HG02798 (cell line): Measurements from ENCODE around the gene FAM120B.
"Not testable (repeated sequence)": the region's sequence is repeated elsewhere in the genome, so short reads cannot be mapped to it uniquely, and the experiment has no call there.

Experiments
- ATAC-seq: cut with Tn5 transposase; IDR thresholded peaks from one replicate; pipeline ENCODE4 v1.9.1; 2021; ENCODE audit warnings: mild to moderate bottlenecking; ENCODE audit not compliant: unreplicated experiment, poor library complexity

Gene FAM120B

DNA sequence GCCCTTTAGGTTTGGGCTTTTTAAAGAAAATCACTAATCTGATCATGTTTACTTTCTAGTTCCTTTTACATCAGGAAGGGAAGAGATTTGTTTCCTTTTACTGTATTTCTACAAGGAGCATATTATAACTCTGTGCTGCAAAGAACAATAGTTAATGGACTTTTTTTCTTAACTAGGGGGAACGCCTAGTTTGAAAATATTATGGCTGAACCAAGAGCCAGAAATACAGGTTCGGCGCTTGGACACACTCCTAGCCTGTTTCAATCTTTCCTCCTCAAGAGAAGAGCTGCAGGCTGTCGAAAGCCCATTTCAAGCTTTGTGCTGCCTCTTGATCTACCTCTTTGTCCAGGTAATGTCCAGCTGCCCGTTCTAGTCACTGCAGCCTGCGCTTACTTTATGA lies 41.4 kb downstream of the FAM120B start:
- ATAC-seq, result no peak

DNA sequence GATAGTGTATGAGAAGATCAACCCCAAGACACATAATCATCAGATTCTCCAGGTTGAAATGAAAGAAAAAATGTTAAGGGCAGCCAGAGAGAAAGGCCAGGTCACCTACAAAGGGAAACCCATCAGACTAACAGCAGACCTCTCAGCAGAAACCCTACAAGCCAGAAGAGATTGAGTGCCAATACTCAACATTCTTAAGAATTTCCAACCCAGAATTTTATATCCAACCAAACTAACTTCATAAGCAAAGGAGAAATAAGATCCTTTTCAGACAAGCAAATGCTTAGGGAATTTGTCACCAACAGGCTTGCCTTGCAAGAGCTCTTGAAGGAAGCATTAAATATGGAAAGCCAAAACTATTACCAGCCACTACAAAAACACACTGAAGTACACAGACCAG lies 44.9 kb downstream of the FAM120B start:
- not testable (repeated sequence) for ATAC-seq

DNA sequence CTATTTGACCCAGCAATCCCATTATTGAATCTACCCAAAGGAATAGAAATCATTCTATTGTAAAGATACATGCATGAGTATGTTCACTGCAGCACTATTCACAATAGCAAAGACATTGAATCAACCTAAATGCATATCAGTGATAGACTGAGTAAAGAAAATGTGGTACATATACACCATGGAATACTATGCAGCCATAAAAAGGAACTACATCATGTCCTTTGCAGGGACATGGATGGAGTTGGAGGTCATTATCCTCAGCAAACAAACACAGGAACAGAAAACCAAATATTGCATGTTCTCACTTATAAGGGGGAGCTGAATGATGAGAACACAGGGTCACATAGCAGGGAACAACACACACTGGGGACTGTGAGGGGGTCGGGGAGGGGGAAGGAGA lies 48.6 kb downstream of the FAM120B start:
- not testable (repeated sequence) for ATAC-seq

DNA sequence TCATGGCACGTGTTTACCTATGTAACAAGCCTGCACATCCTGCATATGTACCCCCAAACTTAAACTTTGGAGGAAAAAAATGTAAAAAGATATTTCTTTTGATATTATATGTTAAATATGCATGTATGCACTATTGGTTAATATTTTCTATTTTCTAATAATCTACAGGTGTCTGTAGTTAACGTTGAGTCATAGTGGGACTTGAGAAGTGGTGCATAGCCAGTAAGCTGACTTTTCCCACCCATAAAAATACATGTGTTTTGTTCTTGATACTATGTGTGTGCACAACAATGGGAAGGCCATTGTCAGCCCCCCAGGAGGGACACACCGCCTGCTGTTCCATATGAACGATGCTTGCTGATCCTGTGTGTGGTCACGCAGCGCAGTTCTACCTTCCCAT lies 49.1 kb downstream of the FAM120B start:
- no peak for ATAC-seq

DNA sequence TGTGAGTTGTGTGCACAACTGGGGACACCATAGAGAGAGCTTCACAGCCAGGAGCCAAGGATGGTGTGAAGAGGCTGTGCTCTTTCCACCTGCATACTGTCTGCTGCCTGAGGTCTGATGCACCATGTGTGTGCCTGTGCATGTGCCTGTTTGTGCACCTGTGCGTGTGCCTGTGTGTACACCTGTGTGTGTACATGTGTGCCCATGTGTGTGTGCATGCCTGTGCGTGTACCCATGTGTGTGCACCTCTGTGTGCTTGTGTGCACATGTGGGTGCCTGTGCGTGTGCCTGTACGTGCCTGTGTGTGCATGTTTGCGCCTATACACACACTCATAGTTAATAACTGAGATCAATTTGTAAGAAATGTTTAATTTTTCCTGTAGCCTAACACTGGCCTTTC lies 51.3 kb downstream of the FAM120B start:
- ATAC-seq, result no peak

DNA sequence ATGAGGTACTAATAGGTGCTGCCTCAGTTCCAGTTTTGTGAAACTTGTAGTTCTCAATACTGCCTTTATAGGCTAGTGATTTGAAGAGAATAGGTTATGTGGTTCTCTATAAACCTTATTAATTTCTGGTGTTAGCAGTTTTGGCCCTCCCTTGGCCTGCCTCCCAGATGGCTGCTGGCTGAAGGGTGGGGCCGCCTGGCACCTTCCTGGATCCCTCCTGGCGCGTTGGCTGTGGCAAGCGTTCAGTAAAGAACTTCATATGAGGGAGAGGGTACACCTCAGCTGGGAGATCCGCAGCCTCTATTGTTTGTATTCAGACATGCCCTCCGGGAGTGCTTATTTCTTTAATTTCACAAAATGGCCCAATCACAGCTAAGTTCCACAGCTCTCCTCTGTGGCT lies 51.9 kb downstream of the FAM120B start:
- ATAC-seq, result no peak

DNA sequence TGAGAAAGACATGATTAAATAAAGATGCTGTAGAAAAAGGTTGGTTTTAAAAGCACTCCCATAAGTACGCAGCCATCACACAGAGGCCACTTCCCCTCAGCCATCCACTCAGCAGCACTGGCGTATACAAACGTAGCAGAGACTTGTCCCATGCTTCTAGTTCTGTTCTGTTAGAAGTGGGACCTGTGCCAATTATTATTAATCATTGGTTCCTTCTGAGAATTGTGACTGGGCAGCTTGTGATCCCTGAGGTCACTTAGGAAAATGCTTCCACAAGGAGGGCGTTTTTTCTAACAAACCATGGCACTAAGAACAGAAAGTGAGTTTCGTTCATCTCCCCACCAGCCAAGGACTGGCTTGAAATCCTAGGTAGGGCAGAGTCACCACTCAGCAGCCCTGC lies 53.9 kb downstream of the FAM120B start:
- ATAC-seq, result no peak

DNA sequence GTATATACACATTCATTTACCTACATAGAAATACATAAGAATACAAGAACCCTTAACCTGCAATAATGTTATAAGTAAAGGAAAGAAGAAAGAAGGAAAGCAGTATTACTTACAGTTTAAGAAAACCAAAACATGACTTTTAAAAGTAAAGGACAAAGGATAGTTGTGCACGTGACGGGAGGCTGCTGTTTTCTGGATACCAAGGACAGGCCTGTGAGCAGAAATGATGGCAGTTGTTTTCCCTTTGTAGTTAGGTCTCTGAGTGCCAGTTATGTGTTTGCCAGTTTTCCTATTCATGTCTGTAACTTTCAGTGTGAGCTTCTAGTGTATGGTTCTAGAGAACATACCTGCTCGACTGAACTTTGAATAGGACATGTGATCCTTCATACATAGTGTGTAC lies 54.8 kb downstream of the FAM120B start:
- ATAC-seq, result no peak

DNA sequence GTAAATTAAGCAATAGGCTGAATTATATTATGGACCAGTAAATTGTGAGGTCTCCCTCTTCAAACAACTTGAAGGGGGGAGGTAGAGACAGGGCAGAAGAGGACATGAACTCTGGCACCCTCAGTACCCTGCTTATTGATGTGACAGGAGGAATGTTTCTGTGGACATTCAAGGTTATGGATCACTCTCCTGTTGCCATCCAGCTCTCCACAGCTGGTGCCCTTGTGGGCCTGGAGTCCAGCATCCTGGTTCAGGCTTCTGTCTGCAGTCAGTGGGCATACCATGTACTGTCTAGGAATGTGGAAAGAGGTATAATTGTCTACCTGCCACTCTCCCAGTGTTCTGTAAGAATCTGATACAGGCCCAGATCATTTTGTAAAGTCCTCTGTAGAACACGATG lies 55.6 kb downstream of the FAM120B start:
- no peak for ATAC-seq

DNA sequence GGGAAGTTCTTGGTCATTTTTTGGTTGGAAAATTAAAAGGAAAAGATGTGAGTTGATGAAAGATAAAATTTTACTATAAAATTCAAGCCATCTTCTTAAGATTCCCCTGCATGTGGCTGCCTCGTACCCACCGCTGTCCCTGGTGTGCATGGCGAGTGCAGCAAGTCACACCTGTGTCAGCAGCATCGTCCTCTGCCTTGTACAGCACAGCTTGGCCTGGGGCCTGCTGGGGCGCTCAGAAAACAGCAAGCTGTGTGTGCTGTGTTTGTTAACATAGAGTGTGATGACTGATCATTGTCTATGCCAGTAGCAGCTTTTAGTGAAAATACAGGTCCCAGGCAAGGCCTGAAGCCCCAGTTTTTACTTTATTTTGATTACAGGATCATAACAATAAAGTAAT lies 56.7 kb downstream of the FAM120B start:
- ATAC-seq, result no peak

DNA sequence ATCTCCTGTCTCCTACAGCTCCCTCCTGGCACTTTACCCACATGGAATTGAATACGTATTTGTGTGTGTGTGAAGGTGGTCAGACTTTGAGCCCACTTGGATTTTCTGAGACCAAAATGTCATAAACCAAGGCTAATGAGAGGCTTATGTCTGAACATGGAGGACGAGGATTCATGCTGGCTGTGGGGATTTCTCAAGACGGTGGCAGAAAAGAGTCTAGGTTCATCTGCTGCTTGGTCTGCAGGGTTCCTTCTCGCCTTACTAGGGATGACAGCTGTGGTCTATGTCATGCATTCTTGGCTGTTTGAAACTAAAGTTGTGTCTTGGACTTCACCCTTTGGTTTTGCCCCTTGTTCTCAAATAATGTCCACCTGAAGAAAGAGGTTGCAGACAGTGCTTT lies 58.6 kb downstream of the FAM120B start:
- no peak for ATAC-seq

DNA sequence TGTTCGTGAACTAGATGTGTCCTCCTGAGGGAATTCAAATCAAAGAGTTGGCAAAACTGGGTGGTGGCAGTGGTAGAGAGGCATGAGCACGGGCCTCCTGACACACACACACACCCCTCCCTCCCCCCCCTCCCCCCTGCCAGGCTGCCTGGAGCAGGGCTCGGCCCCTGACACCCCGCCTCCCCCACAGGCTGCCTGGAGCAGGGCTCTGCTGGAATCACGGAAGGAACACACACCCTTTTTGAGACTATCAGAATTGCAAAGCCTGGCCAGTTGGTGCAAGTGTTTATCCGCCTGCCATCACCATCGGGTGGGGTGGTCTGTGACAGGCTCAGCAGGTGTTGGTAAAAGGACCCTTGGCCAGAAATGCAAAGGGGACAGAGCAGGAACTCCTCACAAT lies 59.0 kb downstream of the FAM120B start:
- no peak for ATAC-seq

DNA sequence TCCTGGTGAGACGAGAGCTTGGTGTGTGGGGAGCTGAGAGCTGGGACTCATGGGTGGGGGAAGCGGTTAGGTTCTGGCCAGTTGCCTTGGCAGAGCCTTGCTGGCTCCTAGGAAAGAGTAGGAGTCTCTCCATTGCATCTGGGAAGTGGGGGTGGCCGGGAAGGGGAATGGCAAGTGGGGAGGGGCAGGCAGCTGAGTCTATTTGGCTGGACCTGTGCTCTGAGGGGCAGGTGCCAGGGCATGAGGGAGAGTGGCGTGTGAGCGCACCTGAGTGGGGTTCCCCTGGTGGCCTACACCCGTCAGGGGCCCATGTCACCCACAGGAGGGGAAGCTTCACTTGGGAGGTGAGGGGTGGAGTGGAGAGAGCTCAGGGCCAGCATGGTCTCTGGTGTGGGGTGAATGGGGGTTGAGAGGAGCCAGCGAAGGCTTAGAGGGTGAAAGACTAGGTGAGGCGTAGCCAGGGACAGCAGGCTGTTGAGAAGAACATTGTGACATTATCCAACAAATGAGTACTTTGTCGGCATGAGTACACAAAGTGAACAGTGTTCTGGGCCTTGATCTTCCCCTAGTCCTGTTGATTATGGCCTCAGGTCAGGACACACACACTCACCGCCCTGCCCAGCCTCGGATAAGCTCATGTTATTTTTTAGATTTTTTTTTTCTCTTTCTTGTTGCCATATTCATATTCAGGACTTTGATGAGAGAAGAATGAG lies 59.8 kb downstream of the FAM120B start:
- ATAC-seq, result no peak

DNA sequence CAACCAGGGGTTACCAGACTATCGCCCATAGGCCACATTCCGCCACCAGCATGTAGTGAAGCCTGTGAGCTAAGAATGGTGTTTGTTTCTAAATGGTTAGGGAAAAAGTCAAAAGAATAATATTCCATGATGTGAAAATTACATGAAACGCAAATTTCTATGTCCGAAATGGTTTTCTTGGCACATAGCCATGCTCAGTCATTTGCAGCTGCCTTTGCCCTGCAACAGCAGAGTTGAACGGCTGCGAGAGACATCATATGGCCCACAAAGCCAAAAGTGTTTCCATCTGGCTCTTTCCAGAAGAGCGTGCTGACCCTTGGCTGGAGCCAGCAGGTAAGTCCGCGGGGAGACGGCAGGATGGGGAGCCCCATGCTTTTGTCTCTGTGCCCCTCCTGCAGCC lies 60.7 kb downstream of the FAM120B start:
- no peak for ATAC-seq

DNA sequence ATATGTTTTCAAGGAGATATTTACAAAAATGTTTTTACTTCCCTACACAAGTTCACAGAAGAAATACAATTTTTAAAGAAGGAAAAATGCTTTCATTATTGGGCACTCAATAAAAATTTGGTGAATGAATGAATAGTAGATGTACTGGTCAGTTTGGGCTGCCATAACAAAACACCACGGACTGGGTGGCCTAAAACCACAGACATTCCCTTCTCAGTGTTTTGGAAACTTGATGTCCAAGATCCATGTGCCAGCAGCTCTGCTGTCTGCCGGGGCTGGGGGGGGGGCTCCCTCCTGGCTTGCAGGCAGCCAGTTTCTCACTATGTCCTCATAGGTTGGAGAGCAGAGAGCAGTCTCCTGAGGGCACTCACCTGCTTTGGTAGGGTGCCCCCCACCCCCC lies 62.0 kb downstream of the FAM120B start:
- no peak for ATAC-seq

DNA sequence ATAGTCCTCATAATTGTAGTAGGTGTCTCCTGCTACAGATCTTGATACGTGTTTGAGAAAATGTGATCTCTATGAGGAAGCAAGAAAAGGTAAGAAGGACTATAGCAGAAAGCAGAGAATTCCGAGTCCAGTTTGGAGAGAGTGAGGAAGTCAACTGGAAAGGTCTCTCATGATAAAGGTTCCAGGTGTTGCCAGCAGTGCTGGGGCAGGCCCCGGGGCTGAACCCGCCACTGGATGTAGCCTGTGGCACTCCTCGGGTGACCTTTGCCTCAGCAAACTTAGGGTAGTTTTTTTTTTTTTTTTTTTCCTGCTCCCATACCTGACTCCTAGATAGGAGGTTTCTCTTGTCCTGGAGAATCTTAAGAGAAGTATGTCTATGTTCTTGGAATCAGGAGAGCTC lies 62.8 kb downstream of the FAM120B start:
- ATAC-seq, result no peak

DNA sequence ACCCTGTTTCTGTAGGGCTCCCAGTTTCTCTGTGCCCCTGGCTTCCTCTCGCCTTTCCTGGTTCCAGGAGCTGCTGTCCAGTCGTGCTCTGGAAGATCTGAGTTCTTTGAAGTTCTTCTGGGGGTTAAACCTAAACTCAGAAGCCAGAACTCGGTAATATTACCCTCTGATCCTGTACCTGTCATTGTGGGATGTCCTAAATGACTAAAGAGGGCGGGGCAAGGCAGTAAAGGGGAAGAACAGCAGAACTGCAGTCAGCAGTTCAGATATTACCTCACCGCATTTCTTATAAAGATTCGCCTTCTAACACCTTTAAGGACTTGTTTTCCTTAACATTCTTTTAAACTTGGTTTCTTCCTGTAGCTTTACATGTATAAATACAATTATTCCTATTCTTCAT lies 63.9 kb downstream of the FAM120B start:
- peak; percentile 48 for ATAC-seq

DNA sequence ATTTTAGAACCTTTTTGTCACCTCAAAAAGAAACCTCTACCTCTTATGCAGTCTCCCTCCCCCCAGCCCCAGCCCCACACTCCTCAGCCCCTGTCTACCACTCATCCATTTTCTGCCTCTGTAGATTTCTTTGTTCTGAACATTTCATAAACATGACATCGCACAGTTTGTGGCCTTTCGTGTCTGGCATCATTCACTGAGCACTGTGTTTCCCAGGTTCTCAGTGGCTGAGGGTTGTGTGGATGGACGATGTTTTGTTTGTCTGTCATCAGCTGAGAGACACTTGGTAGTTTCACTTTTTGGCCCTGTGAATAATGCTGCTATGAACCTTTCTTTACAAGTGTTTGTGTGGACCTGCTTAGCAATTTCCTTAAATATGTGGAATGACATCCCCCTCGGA lies 64.5 kb downstream of the FAM120B start:
- no peak for ATAC-seq

DNA sequence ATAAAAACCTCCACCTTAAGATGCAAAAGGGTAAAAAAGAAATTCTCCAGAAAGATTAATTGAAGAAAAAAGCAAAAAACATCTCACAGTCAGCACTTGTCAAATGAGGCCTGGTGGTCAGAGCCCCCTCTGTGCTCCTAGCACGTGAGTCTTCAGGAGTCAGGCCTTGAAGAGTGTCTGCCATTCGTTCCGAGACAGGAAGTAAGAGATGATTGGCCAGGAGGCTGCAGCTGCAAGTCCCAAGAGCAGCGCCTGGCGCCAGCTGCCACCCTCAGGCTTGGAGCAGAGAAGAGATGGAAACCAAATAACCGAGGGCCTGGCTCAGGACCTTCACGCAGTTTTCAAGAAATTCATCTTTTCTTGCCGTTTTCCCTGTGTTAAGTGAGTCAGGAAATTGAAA lies 65.0 kb downstream of the FAM120B start:
- no peak for ATAC-seq

DNA sequence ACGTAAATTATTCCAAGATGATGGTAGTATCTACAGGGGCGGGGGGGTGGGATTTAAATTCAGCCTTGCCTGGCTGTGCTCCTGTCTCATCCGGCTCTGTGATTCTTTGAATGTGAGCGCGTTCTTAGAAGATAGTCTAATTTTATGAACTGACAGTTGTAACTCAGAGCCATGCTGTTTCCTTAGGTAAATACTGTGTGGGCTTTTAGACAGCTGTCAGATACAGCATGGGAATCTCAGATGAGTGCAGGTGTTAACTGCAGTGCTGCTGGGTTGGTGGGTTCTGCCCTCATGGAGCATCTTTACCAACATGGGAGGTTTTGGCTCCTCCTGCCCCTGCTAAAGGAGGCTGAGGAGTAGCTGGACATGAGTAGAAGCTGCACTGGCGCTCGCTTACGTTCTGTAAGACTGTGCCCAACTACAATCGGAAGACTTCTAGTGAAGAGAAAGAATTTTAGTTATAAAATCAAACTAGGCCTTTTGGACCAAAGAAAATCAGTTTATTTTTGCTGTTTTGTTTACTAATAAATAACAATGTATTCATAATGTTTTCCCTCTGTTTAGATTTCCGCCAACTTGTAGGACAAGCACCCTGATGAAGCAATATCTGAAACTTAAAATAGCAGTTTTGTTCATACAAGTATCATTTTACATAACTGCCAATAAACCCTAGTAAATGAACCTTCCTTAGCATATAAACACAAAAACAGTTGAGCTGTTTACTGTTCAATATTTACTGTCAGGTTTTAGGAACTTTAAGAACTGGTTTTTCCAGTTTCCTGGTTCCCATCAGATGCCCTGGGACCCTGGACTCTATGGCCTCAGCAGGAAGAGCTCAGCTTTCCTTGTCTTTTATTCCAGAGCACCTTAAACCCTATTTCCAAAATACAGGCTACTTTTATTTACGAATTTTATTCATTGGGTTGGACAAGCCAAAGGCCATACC lies 66.1 kb downstream of the FAM120B start:
- no peak for ATAC-seq

DNA sequence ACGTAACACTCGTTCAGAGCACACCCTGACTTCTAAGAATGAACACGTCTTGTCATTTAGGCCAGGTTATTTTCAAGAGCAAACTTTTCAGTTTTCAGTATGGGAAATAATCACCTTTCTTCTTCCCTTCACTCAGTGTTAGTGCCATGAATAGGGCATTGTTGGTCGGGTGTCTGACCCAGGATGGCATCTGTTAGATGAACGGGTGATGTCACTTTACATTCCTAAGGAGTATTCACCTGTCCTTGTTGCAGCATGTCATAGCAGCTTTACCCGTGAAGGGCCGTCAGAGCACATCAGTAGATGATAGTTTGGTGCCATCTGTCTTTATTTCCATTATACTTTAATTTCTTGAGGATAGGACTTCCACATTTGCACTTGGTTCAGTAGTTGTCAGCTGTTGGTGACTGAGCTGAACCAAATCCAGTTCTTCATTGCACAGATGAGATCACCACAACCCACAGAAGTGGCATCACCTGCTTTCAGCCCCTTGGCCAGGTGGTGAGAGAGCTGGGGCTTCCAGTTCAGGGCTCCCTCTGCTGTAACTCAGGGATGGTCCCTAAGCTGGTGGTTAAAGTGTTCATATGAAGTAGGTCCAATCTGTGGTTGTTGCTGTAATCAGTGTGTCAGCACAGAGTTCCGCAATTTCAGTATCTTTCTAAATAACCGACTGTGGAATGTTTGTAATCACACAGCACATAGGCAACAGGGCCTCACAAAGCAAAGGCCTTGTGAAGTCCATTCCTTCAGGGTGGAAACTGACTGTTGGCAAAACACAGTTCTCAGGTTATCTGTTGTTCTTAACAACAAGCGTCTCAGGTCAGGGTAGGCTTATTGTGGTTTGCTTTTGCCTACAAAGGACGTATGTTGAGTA lies 68.2 kb downstream of the FAM120B start:
- ATAC-seq, result no peak
